ENCODE results near the gene USP10. TPM values are rescaled to one million over a fixed set of nuclear protein-coding genes. Genes with fewer than 3 reads are reported as not detected.
"Not testable (repeated sequence)": the region's sequence is repeated elsewhere in the genome, so short reads cannot be mapped to it uniquely, and the experiment has no call there.

Gene USP10
- total RNA-seq, 2 donors from 2014 or later = 103 to 117 TPM

GRCh38 chr16:84692451-84693214, 7.2 kb upstream of the USP10 start:
- Mint-ChIP-seq H3K9me3 (peaks cover 0 to 4% of the 10 kb centered on the region in 2 donors), H3K36me3 (ENCODE audit: insufficient read depth in 2 of 2) (peaks cover 5% of the 10 kb centered on the region in 2 donors), H3K27ac (no peak overlapping the region), H3K27me3 (ENCODE audit: low read depth) (peaks cover 6% of the 10 kb centered on the region), H3K4me3 (no peak overlapping the region), H3K4me1 (ENCODE audit: low read depth) (peaks cover 4% of the 10 kb centered on the region)
- no peak for DNase-seq
- ATAC-seq (replicated peaks in 1 of 2) = no peak

- not testable (repeated sequence) for H3K27me3 Mint-ChIP-seq (ENCODE audit: low read depth); H3K9me3 Mint-ChIP-seq; DNase-seq; H3K4me1 Mint-ChIP-seq (ENCODE audit: low read depth); H3K27ac Mint-ChIP-seq; H3K36me3 Mint-ChIP-seq (ENCODE audit: insufficient read depth in 2 of 2); H3K4me3 Mint-ChIP-seq; ATAC-seq (replicated peaks in 1 of 2)
These were observed 5.9 kb upstream of the USP10 start for GRCh38 chr16:84693869-84694268.

DNA sequence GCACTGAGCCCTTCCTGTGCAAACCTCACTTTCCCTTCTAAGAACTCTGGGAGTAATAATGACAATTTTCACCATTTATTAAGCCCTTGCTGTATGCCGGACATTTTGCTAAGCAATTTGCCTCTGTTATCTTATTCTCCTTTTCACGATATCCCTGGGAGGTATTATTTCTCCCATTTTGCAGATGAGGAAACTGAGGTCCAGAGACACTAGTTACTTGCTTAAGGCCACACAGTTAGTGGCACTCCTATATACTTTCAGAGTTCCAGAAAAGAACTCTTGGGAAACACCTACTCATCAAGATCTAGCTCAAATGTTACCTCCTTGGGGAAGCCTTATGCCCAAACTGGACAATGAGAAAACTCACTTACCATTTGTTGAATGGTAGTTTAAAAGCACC, 4.8 kb upstream of the USP10 start:
- DNase-seq = no peak
- Mint-ChIP-seq H3K27ac (no peak overlapping the region), H3K4me3 (no peak overlapping the region), H3K4me1 (ENCODE audit: low read depth) (no peaks in the 10 kb centered on the region), H3K27me3 (ENCODE audit: low read depth) (peaks cover 3% of the 10 kb centered on the region), H3K9me3 (no peaks in the 10 kb centered on the region), H3K36me3 (ENCODE audit: insufficient read depth in 2 of 2) (no peaks in the 10 kb centered on the region)
- no peak for ATAC-seq (replicated peaks in 1 of 2)

DNA sequence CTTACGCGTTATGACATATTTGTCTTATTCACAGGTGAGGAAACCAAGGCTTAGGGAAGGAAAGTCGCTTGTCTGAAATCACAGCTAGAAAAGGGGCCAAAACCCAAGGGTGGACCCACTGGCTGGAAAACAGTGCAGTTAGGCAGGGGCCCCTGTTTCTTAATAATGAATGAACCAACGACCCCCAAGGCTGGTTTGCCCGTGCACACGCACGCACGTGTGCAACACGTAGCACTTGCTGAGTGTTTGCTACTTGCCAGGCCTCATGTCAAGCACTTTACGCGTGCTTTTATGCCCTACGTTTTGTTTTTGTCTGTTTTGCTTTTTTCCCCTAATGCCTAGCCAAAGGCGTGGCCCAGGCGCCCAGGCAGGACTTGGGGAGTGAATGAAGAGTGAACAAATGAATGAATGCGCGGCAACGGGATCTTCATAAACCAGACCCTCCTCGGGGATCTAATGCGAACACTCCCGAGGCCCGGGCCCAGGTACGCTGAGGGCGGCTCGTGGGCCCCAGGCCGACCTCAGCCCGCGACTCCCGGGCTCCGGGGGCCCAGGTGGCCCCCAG, 571 bp upstream of the USP10 start:
- peak overlapping the region; percentile 79 to 92 for H3K4me3 Mint-ChIP-seq
- no peaks in the 10 kb centered on the region for H3K9me3 Mint-ChIP-seq
- DNase-seq (no peak), ATAC-seq (replicated peaks in 1 of 2) (no peak)
- peak overlapping the region; percentile 68 for H3K27ac Mint-ChIP-seq
- peaks cover 32% of the 10 kb centered on the region for H3K4me1 Mint-ChIP-seq (ENCODE audit: low read depth)
- no peaks in the 10 kb centered on the region for H3K27me3 Mint-ChIP-seq (ENCODE audit: low read depth)
- H3K36me3 Mint-ChIP-seq (ENCODE audit: insufficient read depth in 2 of 2) = peaks cover 2% of the 10 kb centered on the region in 2 donors

- peaks cover 47% of the 10 kb centered on the region for H3K4me1 Mint-ChIP-seq (ENCODE audit: low read depth)
- peaks cover 2 to 6% of the 10 kb centered on the region in 2 donors for H3K36me3 Mint-ChIP-seq (ENCODE audit: insufficient read depth in 2 of 2)
- peak overlapping the region; percentile 100 for H3K27ac Mint-ChIP-seq
- H3K4me3 Mint-ChIP-seq = peak overlapping the region; percentile 92 to 99
- peak; percentile 32 to 55 for ATAC-seq (replicated peaks in 1 of 2)
- no peaks in the 10 kb centered on the region for H3K27me3 Mint-ChIP-seq (ENCODE audit: low read depth)
- DNase-seq = peak; percentile 39 to 41
- H3K9me3 Mint-ChIP-seq = no peaks in the 10 kb centered on the region
These were observed 873 bp downstream of the USP10 start for GRCh38 chr16:84700446-84701300.

- ATAC-seq (replicated peaks in 1 of 2) = no peak
- peak overlapping the region; percentile 15 to 53 for H3K4me3 Mint-ChIP-seq
- no peaks in the 10 kb centered on the region for H3K9me3 Mint-ChIP-seq
- H3K36me3 Mint-ChIP-seq (ENCODE audit: insufficient read depth in 2 of 2) = peaks cover 2 to 9% of the 10 kb centered on the region in 2 donors
- peaks cover 65% of the 10 kb centered on the region for H3K4me1 Mint-ChIP-seq (ENCODE audit: low read depth)
- peak overlapping the region; percentile 55 for H3K27ac Mint-ChIP-seq
- H3K27me3 Mint-ChIP-seq (ENCODE audit: low read depth) = no peaks in the 10 kb centered on the region
- DNase-seq = no peak
These were observed 3.9 kb downstream of the USP10 start for GRCh38 chr16:84703681-84704080.

DNA sequence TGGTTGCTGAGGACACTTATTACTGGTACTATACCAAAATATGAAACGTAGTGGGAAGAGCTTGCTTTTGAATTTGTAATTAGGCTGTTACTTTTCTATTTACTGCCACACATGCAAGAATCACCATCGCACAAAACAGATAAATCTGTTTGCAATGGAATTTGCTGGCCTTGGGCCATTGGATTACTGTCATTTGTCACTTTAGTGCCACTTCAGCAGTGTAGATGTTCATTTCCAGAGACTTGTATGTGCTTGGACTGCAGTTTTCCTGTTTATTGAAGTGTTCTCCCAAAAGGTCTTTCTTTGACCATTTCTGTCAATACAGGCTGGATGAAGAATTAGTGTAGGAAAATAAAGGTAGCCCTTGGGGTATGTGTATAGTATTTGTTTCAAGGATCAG, 4.5 kb downstream of the USP10 start:
- ATAC-seq (replicated peaks in 1 of 2) (no peak), DNase-seq (no peak)
- H3K9me3 Mint-ChIP-seq = no peaks in the 10 kb centered on the region
- H3K36me3 Mint-ChIP-seq (ENCODE audit: insufficient read depth in 2 of 2) = peaks cover 2 to 10% of the 10 kb centered on the region in 2 donors
- H3K4me1 Mint-ChIP-seq (ENCODE audit: low read depth) = peaks cover 70% of the 10 kb centered on the region
- no peaks in the 10 kb centered on the region for H3K27me3 Mint-ChIP-seq (ENCODE audit: low read depth)
- H3K4me3 Mint-ChIP-seq = peak overlapping the region in 1 of 2 donors; percentile 15
- peak overlapping the region; percentile 55 for H3K27ac Mint-ChIP-seq

GRCh38 chr16:84706856-84707255, 7.1 kb downstream of the USP10 start:
- peaks cover 0 to 13% of the 10 kb centered on the region in 2 donors for H3K36me3 Mint-ChIP-seq (ENCODE audit: insufficient read depth in 2 of 2)
- H3K4me3 Mint-ChIP-seq = no peak overlapping the region
- no peak for ATAC-seq (replicated peaks in 1 of 2)
- H3K27me3 Mint-ChIP-seq (ENCODE audit: low read depth) = no peaks in the 10 kb centered on the region
- H3K27ac Mint-ChIP-seq = no peak overlapping the region
- H3K9me3 Mint-ChIP-seq = no peaks in the 10 kb centered on the region
- no peak for DNase-seq
- peaks cover 83% of the 10 kb centered on the region for H3K4me1 Mint-ChIP-seq (ENCODE audit: low read depth)

DNA sequence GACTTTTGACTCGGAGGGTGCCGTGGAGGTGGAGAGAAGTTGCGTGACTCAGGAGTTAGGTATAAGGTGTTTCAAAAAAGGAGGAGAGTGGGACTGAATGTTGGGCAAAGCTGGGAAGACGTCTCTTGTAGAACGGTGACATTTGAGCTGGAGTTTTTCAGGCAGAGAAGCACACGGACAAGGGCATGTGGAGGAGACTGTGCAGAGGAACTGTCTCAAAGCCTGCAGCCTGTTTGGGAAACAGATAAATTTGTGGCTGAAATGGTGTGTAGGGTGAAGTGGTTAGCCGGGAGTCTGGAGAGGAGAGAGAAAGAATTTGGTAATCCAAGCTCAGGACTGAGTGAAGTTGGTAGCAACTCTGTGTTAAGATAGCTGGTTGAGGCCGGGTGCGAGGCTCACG, 9.8 kb downstream of the USP10 start:
- ATAC-seq (replicated peaks in 1 of 2) = no peak

GRCh38 chr16:84710686-84711085, 10.9 kb downstream of the USP10 start:
- no peak overlapping the region for H3K27ac Mint-ChIP-seq
- no peaks in the 10 kb centered on the region for H3K9me3 Mint-ChIP-seq
- H3K36me3 Mint-ChIP-seq (ENCODE audit: insufficient read depth in 2 of 2) = peaks cover 0 to 9% of the 10 kb centered on the region in 2 donors
- H3K4me1 Mint-ChIP-seq (ENCODE audit: low read depth) = peaks cover 81% of the 10 kb centered on the region
- ATAC-seq (replicated peaks in 1 of 2) (no peak), DNase-seq (no peak)
- no peaks in the 10 kb centered on the region for H3K27me3 Mint-ChIP-seq (ENCODE audit: low read depth)
- H3K4me3 Mint-ChIP-seq = no peak overlapping the region

More for the DNA sequence above, 9.8 kb downstream of the USP10 start:
- no peak for DNase-seq
- Mint-ChIP-seq H3K4me1 (ENCODE audit: low read depth) (peaks cover 83% of the 10 kb centered on the region), H3K9me3 (no peaks in the 10 kb centered on the region), H3K36me3 (ENCODE audit: insufficient read depth in 2 of 2) (peaks cover 0 to 13% of the 10 kb centered on the region in 2 donors), H3K27me3 (ENCODE audit: low read depth) (no peaks in the 10 kb centered on the region), H3K27ac (no peak overlapping the region), H3K4me3 (no peak overlapping the region)

DNA sequence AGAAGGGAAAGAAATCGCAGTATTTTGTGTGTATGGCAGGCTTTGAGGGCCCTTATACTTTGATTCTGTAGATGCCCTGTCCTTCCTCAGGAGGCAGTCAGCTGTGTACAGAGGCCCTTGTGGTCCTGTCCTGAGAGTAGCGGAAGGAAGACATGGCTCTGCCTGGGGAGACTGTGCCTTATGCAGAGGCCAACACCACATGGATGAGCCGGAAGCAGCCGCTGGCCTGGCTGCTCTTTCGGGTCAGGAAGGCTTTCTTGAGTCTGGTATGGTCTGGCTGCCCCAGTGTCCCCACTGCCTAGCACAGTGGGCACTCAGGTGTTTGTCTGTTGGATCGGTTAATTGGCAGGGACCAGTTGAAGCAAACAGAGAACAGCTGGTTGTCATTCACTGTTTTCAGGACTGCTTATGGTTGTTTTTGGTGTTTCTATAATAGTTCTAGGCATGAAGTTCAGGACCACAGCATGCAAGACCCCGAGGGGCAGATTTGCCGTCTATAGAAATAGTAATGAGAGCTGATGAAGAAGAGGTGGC, 12.4 kb downstream of the USP10 start:
- no peak for ATAC-seq (replicated peaks in 1 of 2)
- Mint-ChIP-seq H3K27me3 (ENCODE audit: low read depth) (no peaks in the 10 kb centered on the region), H3K9me3 (no peaks in the 10 kb centered on the region), H3K4me1 (ENCODE audit: low read depth) (peaks cover 87% of the 10 kb centered on the region), H3K36me3 (ENCODE audit: insufficient read depth in 2 of 2) (peaks cover 0 to 11% of the 10 kb centered on the region in 2 donors), H3K27ac (no peak overlapping the region), H3K4me3 (no peak overlapping the region)
- no peak for DNase-seq

- ATAC-seq (replicated peaks in 1 of 2) (no peak), DNase-seq (no peak)
- peaks cover 0 to 16% of the 10 kb centered on the region in 2 donors for H3K36me3 Mint-ChIP-seq (ENCODE audit: insufficient read depth in 2 of 2)
- H3K4me3 Mint-ChIP-seq = no peak overlapping the region
- peak overlapping the region; percentile 43 for H3K27ac Mint-ChIP-seq
- no peaks in the 10 kb centered on the region for H3K27me3 Mint-ChIP-seq (ENCODE audit: low read depth)
- H3K4me1 Mint-ChIP-seq (ENCODE audit: low read depth) = peaks cover 87% of the 10 kb centered on the region
- no peaks in the 10 kb centered on the region for H3K9me3 Mint-ChIP-seq
These were observed 13.3 kb downstream of the USP10 start for GRCh38 chr16:84712801-84713775.

Measured in activated T-cell treated with anti-CD3 and anti-CD28 coated beads, Interleukin-2, amount 50 U/mL, for 72 hours (primary cell).